ENCODE results near the gene SEMA5B. TPM values are rescaled to one million over a fixed set of nuclear protein-coding genes. Genes with fewer than 3 reads are reported as not detected.
A peak's percentile ranks its signal among the peaks of the same experiment; 100 is the strongest.

The SEMA5B gene
- total and polyA plus RNA-seq, 2 experiments from 2014 or later, result 8.0 to 26.8 TPM

DNA sequence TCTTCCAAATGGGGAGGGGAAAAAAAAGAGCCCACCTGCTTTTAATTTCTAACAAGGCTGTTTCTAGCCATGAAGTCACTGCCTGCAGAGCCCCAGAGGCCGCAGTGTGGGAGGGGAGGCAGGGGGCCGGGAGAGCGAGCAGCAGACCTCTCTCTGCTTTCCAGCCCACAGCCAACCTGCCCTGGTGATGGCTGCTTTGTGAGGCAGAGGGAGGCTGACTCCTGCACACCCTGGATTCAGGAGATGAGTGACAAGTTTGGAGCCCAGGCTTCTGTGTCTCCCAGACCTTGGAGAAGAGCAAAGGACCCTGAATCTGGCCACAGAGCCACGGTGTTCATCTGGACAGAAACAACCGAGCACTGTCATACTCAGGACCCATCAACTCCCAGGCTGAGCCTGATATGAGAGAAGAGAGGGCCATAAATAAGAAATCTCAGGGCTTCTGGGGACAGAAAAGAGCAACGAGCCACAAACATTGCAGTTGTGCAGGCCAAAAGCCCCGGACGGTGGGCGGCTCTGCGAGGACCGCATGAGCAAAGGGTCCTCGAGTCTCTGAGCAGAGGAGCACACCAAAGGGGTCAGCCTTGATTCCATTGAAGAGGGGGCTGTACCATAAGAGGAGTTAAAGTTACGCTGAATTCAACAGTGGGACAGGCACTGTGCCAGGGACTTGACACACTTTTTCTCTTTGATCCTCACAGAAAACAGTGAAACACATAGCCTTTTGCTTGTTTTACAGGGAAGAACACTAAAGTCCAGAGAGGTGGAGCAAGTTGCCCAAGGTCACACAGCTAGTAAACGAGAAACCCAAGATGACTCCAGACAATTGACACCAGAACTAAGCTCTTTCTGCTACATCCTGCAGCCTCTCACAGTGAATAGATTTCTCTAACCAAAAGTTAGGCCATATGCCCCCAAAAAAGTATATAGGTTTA is 97.2 kb downstream of the SEMA5B start:
- no peaks in the 10 kb centered on the region for H3K4me1 Mint-ChIP-seq
- peak; percentile 59 for ATAC-seq
- Histone ChIP-seq H3K27ac (ENCODE audit: low read depth) (no peak overlapping the region), H3F3A (replicated peaks; ENCODE audit: low read depth) (no peaks in the 10 kb centered on the region), H3K27me3 (ENCODE audit: insufficient read depth) (no peaks in the 10 kb centered on the region), H3K9me2 (ENCODE audit: insufficient read depth) (no peaks in the 10 kb centered on the region), H3K4me3 (no peak overlapping the region), H3K79me2 (replicated peaks; ENCODE audit: insufficient read depth) (no peaks in the 10 kb centered on the region), H3K36me3 (ENCODE audit: insufficient read depth) (no peaks in the 10 kb centered on the region), H2AFZ (no peak overlapping the region), H4K20me1 (replicated peaks; ENCODE audit: insufficient read depth) (no peaks in the 10 kb centered on the region; the same call in 1 of the 2 replicates), H3K4me2 (no peak overlapping the region), H3K4me1 (ENCODE audit: insufficient read depth) (no peaks in the 10 kb centered on the region)
- no peak for DNase-seq (ENCODE audit: low spot score)
- no peak overlapping the region for H3K27ac Mint-ChIP-seq
- H3K36me3 Mint-ChIP-seq (ENCODE audit: low read depth), result no peaks in the 10 kb centered on the region
- H3K4me3 Mint-ChIP-seq, result no peak overlapping the region
- TF ChIP-seq EZH2phosphoT487 (IDR thresholded peaks at IDR 0.05; ENCODE audit: unreplicated experiment) (no peak), CREB1 (CRISPR knock-in tag; IDR thresholded peaks at IDR 0.05; ENCODE audit: low read depth) (no peak)
- H3K27me3 Mint-ChIP-seq (ENCODE audit: insufficient read depth, low read depth, poor library complexity), result peaks cover 14% of the 10 kb centered on the region
- no peaks in the 10 kb centered on the region for H3K9me3 Mint-ChIP-seq

- Mint-ChIP-seq H3K36me3 (ENCODE audit: low read depth) (no peaks in the 10 kb centered on the region), H3K9me3 (no peaks in the 10 kb centered on the region), H3K27me3 (ENCODE audit: insufficient read depth, low read depth, poor library complexity) (peaks cover 14% of the 10 kb centered on the region), H3K4me3 (no peak overlapping the region), H3K27ac (no peak overlapping the region), H3K4me1 (no peaks in the 10 kb centered on the region)
- ATAC-seq, result no peak
- TF ChIP-seq, protein P1, sequence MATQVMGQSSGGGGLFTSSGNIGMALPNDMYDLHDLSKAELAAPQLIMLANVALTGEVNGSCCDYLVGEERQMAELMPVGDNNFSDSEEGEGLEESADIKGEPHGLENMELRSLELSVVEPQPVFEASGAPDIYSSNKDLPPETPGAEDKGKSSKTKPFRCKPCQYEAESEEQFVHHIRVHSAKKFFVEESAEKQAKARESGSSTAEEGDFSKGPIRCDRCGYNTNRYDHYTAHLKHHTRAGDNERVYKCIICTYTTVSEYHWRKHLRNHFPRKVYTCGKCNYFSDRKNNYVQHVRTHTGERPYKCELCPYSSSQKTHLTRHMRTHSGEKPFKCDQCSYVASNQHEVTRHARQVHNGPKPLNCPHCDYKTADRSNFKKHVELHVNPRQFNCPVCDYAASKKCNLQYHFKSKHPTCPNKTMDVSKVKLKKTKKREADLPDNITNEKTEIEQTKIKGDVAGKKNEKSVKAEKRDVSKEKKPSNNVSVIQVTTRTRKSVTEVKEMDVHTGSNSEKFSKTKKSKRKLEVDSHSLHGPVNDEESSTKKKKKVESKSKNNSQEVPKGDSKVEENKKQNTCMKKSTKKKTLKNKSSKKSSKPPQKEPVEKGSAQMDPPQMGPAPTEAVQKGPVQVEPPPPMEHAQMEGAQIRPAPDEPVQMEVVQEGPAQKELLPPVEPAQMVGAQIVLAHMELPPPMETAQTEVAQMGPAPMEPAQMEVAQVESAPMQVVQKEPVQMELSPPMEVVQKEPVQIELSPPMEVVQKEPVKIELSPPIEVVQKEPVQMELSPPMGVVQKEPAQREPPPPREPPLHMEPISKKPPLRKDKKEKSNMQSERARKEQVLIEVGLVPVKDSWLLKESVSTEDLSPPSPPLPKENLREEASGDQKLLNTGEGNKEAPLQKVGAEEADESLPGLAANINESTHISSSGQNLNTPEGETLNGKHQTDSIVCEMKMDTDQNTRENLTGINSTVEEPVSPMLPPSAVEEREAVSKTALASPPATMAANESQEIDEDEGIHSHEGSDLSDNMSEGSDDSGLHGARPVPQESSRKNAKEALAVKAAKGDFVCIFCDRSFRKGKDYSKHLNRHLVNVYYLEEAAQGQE (IDR thresholded peaks at IDR 0.05; ENCODE audit: unreplicated experiment), result no peak
- no peak for TF ChIP-seq ZNF462 (CRISPR knock-in tag; IDR thresholded peaks at IDR 0.05)
- no peak for TF ChIP-seq POLR2AphosphoS5 (IDR thresholded peaks at IDR 0.05; ENCODE audit: low read depth)
- TF ChIP-seq, protein P2, sequence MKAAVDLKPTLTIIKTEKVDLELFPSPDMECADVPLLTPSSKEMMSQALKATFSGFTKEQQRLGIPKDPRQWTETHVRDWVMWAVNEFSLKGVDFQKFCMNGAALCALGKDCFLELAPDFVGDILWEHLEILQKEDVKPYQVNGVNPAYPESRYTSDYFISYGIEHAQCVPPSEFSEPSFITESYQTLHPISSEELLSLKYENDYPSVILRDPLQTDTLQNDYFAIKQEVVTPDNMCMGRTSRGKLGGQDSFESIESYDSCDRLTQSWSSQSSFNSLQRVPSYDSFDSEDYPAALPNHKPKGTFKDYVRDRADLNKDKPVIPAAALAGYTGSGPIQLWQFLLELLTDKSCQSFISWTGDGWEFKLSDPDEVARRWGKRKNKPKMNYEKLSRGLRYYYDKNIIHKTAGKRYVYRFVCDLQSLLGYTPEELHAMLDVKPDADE (IDR thresholded peaks at IDR 0.05), result no peak
- H4K20me1 ChIP-seq (replicated peaks; ENCODE audit: insufficient read depth), result no peaks in the 10 kb centered on the region; the same call in none of the 2 replicates
- no peak for DNase-seq (ENCODE audit: low spot score)
- no peaks in the 10 kb centered on the region for H3K36me3 ChIP-seq (ENCODE audit: insufficient read depth)
- no peaks in the 10 kb centered on the region for H3K27me3 ChIP-seq (ENCODE audit: insufficient read depth)
- H3F3A ChIP-seq (replicated peaks; ENCODE audit: low read depth), result no peaks in the 10 kb centered on the region
- H3K9me2 ChIP-seq (ENCODE audit: insufficient read depth), result no peaks in the 10 kb centered on the region
- no peak overlapping the region for H3K27ac ChIP-seq (ENCODE audit: low read depth)
- H3K4me2 ChIP-seq, result no peak overlapping the region
- no peak overlapping the region for H2AFZ ChIP-seq
- no peaks in the 10 kb centered on the region for H3K79me2 ChIP-seq (replicated peaks; ENCODE audit: insufficient read depth)
- no peak overlapping the region for H3K4me3 ChIP-seq
- no peaks in the 10 kb centered on the region for H3K4me1 ChIP-seq (ENCODE audit: insufficient read depth)
Measured at GRCh38 chr3:122929188-122930062, 98.1 kb downstream of the SEMA5B start.
